Measurements from ENCODE around the gene DOCK11.
A peak's percentile ranks its signal among the peaks of the same experiment; 100 is the strongest.

DOCK11 gene

DNA sequence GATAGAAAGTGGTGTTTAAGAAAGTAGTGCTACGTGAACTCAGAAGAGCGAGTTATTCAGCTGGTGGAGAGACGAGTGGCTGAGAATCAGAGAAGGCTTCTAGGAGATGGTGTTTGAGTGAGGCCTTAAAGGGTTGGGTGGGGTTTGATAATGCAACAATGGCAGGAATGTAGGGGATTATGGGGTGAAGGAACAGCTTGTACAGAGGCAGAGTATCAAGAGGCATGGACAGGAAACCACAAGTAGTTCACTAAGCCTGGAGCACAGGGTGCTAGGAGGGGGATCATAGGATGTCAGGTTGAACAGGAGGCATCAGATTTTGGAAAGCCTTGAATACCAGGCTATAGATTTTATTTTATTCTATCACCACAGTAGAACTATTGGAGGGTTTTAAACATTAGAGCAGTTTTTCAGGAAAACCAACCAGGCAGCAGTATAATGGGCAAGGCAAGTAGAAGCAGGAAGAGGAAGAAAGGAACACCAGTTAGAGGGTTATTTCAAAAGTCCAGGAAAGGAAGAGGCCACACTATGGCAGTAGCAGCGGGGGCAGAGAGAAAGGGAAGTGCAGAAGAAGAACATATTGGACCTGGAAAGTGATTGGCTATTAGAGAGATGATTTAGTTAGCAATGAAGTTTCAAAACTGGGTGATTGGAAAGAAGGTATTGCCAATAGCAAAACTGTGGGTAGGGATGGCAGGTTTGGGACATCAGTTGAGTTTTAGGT lies 99.2 kb downstream of the DOCK11 start:
- H3K27me3 ChIP-seq (ENCODE audit: insufficient read depth, low read length), result no peaks in the 10 kb centered on the region
- H3K27ac ChIP-seq (ENCODE audit: low read depth, low read length), result no peak overlapping the region
- H3K4me3 ChIP-seq (ENCODE audit: low read depth, low read length), result no peak overlapping the region
- H2AFZ ChIP-seq (ENCODE audit: low read length, unreplicated experiment), result no peak overlapping the region
- H3K79me2 ChIP-seq (ENCODE audit: control insufficient read depth, insufficient read depth, low read length, unreplicated experiment), result no peaks in the 10 kb centered on the region
- no peaks in the 10 kb centered on the region for H3K4me1 ChIP-seq (ENCODE audit: control insufficient read depth, insufficient read depth, low read length, unreplicated experiment)
- H3K36me3 ChIP-seq (ENCODE audit: insufficient read depth, low read length), result no peaks in the 10 kb centered on the region

DNA sequence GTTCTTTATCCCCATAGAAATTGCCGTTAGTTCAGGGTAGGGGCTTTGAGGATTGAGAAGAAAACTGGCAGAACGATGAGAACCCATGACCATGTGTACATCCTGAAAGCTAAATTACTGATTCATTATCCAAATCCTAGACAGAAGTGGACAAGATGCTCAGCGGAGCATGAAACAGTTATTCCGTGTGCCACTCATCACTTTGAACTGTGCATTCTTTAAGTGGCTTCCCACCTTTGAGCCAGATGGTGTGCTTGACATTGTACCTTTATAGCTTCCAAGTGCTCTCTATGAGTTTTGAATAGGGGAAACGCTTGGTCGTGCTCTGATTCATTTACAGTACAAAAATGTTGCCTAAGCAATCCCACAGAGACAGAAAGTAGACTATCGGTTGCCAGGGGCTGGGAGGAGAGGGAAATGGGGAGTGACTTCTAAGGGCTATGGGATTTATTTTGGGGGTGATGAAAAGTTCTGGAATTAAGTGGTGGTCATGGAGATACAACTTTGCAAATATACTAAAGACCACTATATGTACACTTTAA lies 100.0 kb downstream of the DOCK11 start:
- Histone ChIP-seq H3K27me3 (ENCODE audit: insufficient read depth, low read length) (no peaks in the 10 kb centered on the region), H3K36me3 (ENCODE audit: insufficient read depth, low read length) (no peaks in the 10 kb centered on the region)

DNA sequence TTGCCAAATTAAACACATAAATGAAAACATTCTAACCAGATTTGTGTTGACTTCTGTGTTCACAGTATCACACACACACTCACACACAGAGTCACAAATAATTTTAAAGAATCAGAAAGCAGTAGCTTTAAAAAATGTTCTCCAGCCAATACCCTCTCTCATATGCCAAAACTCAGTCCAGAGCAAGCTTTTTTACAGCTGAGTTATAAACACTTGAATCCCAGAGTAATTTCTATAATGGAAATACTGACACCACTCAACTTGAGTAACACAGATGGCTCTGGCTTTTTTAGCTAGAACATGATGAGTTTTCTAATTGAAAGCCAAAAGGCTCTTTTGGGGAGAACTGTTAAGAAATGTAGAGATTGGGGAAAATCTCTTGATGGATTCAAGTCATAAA lies 100.8 kb downstream of the DOCK11 start:
- Histone ChIP-seq H3K4me3 (ENCODE audit: low read depth, low read length) (no peak overlapping the region), H3K27ac (ENCODE audit: low read depth, low read length) (no peak overlapping the region), H3K36me3 (ENCODE audit: insufficient read depth, low read length) (no peaks in the 10 kb centered on the region)

More for the DNA sequence above, 100.0 kb downstream of the DOCK11 start:
- H3K4me1 ChIP-seq (ENCODE audit: control insufficient read depth, insufficient read depth, low read length, unreplicated experiment), result no peaks in the 10 kb centered on the region
- no peaks in the 10 kb centered on the region for H3K79me2 ChIP-seq (ENCODE audit: control insufficient read depth, insufficient read depth, low read length, unreplicated experiment)
- H3K27ac ChIP-seq (ENCODE audit: low read depth, low read length), result no peak overlapping the region
- H3K4me3 ChIP-seq (ENCODE audit: low read depth, low read length), result no peak overlapping the region
- no peak overlapping the region for H2AFZ ChIP-seq (ENCODE audit: low read length, unreplicated experiment)

DNA sequence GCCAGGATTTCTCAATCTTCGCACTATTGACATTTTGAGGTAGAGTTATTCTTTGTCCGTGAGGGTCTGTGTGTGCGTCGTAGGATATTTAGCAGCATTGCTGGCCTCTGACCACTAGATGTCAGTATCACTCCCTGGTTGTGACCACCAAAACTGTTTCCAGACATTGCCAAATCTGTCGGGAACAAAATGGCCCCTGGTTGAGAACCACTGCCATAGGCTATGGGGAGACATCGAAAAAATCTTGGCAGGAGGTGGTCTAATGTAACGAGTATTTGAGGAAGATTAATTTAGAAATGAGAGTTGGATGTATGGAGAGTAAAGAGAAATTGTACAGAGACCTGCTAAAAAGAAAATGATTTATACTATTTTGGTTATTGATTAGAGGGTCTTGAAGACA lies 108.4 kb downstream of the DOCK11 start:
- Histone ChIP-seq H3K27ac (ENCODE audit: low read depth, low read length) (no peak overlapping the region), H3K36me3 (ENCODE audit: insufficient read depth, low read length) (no peaks in the 10 kb centered on the region), H3K79me2 (ENCODE audit: control insufficient read depth, insufficient read depth, low read length, unreplicated experiment) (no peaks in the 10 kb centered on the region), H2AFZ (ENCODE audit: low read length, unreplicated experiment) (peak overlapping the region; percentile 94), H3K27me3 (ENCODE audit: insufficient read depth, low read length) (no peaks in the 10 kb centered on the region), H3K4me1 (ENCODE audit: control insufficient read depth, insufficient read depth, low read length, unreplicated experiment) (peaks cover 4% of the 10 kb centered on the region), H3K4me3 (ENCODE audit: low read depth, low read length) (no peak overlapping the region)

More for the DNA sequence above, 100.8 kb downstream of the DOCK11 start:
- Histone ChIP-seq H3K4me1 (ENCODE audit: control insufficient read depth, insufficient read depth, low read length, unreplicated experiment) (no peaks in the 10 kb centered on the region), H3K79me2 (ENCODE audit: control insufficient read depth, insufficient read depth, low read length, unreplicated experiment) (no peaks in the 10 kb centered on the region), H2AFZ (ENCODE audit: low read length, unreplicated experiment) (no peak overlapping the region), H3K27me3 (ENCODE audit: insufficient read depth, low read length) (no peaks in the 10 kb centered on the region)

DNA sequence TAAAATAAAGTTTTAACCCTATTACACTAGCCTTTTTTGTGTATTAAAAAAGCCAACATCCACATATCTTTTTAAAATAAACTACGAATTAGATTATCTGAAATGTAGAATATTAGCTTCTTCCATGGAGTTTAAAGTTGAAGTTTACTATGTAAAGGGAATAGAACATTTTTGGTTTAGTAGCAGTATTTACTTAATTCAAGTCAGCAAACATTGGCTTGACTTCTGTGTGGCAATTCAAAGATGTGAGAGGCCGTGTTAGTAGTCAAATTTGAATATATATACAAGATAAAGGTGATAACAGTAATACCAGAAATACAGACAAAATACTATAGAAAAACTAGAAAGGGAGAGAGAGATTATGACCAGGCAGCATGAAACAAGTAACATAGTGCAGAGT lies 116.7 kb downstream of the DOCK11 start:
- Histone ChIP-seq H3K79me2 (ENCODE audit: control insufficient read depth, insufficient read depth, low read length, unreplicated experiment) (no peaks in the 10 kb centered on the region), H3K36me3 (ENCODE audit: insufficient read depth, low read length) (no peaks in the 10 kb centered on the region), H3K4me3 (ENCODE audit: low read depth, low read length) (no peak overlapping the region)

DNA sequence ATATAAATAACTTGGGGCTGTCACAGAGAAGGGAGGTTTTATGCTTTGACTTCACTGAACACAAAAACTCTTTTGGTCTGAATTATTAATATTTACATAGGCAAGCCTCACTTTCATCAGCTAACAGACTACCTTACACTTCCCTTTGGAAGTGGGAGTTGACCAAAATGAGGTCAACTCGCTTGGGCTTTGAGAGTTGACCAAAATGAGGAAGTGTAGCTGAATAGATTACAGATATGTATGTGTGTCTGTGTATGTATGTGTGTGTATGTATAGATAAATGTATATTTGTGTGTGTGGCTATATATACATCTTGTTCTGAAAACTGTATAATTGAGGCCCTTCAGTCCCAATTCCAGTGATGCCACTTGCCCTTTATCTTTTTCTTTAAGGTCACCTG lies 118.5 kb downstream of the DOCK11 start:
- Histone ChIP-seq H2AFZ (ENCODE audit: low read length, unreplicated experiment) (no peak overlapping the region), H3K27ac (ENCODE audit: low read depth, low read length) (no peak overlapping the region), H3K79me2 (ENCODE audit: control insufficient read depth, insufficient read depth, low read length, unreplicated experiment) (no peaks in the 10 kb centered on the region), H3K27me3 (ENCODE audit: insufficient read depth, low read length) (no peaks in the 10 kb centered on the region), H3K4me3 (ENCODE audit: low read depth, low read length) (no peak overlapping the region), H3K4me1 (ENCODE audit: control insufficient read depth, insufficient read depth, low read length, unreplicated experiment) (no peaks in the 10 kb centered on the region), H3K36me3 (ENCODE audit: insufficient read depth, low read length) (no peaks in the 10 kb centered on the region)

More for the DNA sequence above, 116.7 kb downstream of the DOCK11 start:
- Histone ChIP-seq H3K4me1 (ENCODE audit: control insufficient read depth, insufficient read depth, low read length, unreplicated experiment) (no peaks in the 10 kb centered on the region), H2AFZ (ENCODE audit: low read length, unreplicated experiment) (no peak overlapping the region), H3K27ac (ENCODE audit: low read depth, low read length) (no peak overlapping the region), H3K27me3 (ENCODE audit: insufficient read depth, low read length) (no peaks in the 10 kb centered on the region)

DNA sequence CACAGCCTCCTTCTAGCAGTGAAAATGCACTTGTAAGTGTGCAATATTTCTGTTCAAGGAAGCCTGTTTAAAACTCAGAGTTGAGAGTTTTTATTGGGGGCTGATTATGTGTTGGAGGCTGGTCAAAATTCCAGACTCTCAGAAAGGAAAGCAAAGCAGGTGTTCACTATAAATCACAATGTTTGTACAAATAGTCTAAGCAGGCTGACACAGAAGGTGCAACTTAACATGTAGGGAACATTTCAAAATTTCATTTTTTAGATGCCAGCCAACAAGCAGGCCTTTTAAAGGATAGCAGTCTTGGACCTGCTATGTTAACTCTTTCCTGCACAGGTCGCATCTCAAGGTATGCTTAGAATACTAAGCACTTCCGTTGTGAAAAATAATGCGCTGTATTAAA lies 119.5 kb downstream of the DOCK11 start:
- H3K27me3 ChIP-seq (ENCODE audit: insufficient read depth, low read length), result no peaks in the 10 kb centered on the region
- H2AFZ ChIP-seq (ENCODE audit: low read length, unreplicated experiment), result no peak overlapping the region
- H3K4me3 ChIP-seq (ENCODE audit: low read depth, low read length), result no peak overlapping the region
- H3K27ac ChIP-seq (ENCODE audit: low read depth, low read length), result no peak overlapping the region
- no peaks in the 10 kb centered on the region for H3K79me2 ChIP-seq (ENCODE audit: control insufficient read depth, insufficient read depth, low read length, unreplicated experiment)
- no peaks in the 10 kb centered on the region for H3K36me3 ChIP-seq (ENCODE audit: insufficient read depth, low read length)
- no peaks in the 10 kb centered on the region for H3K4me1 ChIP-seq (ENCODE audit: control insufficient read depth, insufficient read depth, low read length, unreplicated experiment)

DNA sequence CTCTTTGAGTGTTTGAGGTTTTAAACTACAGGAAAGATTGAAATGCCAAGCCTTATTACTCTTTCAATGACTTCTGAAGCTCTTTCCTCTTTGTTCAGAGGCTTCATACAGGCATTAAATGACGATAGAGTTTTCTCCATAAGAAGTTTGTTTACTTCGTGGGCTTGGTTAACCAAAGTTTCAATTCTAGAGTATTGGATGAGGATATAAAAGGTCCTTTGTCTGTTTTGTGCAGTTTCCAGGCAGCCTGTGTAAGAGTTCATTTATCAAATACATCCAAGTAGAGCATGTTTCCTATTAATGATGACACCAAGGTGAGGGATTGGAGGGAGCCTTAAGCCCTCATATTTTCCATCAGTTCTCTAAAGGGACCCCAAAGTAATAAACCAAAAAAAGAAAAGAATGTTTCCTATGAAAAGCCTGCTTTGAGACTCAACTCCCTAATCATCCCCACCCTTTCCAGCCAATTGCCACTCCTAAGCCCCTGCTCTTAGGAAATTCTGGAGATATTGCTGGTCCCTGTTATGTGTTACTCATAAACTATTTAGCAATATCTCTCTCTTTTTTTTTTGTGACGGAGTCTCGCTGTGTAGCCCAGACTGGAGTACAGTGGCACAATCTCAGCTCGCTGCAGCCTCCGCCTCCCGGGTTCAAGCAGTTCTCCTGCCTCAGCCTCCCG lies 125.6 kb downstream of the DOCK11 start:
- H3K4me1 ChIP-seq (ENCODE audit: control insufficient read depth, insufficient read depth, low read length, unreplicated experiment), result no peaks in the 10 kb centered on the region
- H3K27ac ChIP-seq (ENCODE audit: low read depth, low read length), result no peak overlapping the region
- H3K4me3 ChIP-seq (ENCODE audit: low read depth, low read length), result no peak overlapping the region
- H3K36me3 ChIP-seq (ENCODE audit: insufficient read depth, low read length), result no peaks in the 10 kb centered on the region
- H2AFZ ChIP-seq (ENCODE audit: low read length, unreplicated experiment), result no peak overlapping the region
- no peaks in the 10 kb centered on the region for H3K27me3 ChIP-seq (ENCODE audit: insufficient read depth, low read length)
- H3K79me2 ChIP-seq (ENCODE audit: control insufficient read depth, insufficient read depth, low read length, unreplicated experiment), result no peaks in the 10 kb centered on the region

DNA sequence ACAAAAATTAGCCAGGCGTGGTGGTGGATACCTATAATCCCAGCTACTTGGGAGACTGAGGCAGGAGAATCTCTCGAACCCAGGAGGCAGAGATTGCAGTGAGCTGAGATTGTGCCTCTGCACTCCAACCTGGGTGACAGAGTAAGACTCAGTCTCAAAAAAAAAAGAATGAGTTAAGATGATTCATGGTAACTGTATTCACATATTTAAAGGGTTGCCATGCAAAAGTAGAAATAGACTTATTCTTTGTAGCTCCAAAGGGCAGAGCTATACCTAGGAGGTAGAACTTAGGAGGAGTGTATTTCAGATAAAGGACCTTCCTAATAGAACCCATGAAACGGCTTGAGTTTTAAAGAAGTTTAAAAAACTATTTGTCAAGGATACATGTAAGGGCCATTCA lies 127.4 kb downstream of the DOCK11 start:
- Histone ChIP-seq H3K4me3 (ENCODE audit: low read depth, low read length) (no peak overlapping the region), H3K4me1 (ENCODE audit: control insufficient read depth, insufficient read depth, low read length, unreplicated experiment) (no peaks in the 10 kb centered on the region), H3K36me3 (ENCODE audit: insufficient read depth, low read length) (no peaks in the 10 kb centered on the region), H3K79me2 (ENCODE audit: control insufficient read depth, insufficient read depth, low read length, unreplicated experiment) (no peaks in the 10 kb centered on the region), H3K27ac (ENCODE audit: low read depth, low read length) (no peak overlapping the region), H3K27me3 (ENCODE audit: insufficient read depth, low read length) (no peaks in the 10 kb centered on the region), H2AFZ (ENCODE audit: low read length, unreplicated experiment) (no peak overlapping the region)

DNA sequence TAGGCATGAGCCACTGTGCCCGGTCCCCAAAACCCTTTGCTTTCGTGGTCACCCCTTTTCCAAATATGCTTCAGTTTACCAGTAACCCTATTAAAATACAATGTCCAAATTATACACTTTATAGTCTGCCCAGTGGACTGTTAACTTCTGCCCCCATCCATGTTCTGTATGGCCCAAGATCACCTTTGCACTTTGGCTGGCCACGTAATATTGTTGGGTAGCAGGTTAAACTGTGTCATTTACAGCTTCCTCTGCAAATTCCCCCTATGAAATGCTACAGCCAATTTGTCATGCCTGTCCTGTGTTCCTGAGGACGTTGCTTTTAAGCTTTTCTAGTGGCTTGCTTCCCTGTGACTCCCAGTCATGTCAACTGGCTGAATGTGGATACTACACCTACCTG lies 130.7 kb downstream of the DOCK11 start:
- Histone ChIP-seq H3K36me3 (ENCODE audit: insufficient read depth, low read length) (no peaks in the 10 kb centered on the region), H2AFZ (ENCODE audit: low read length, unreplicated experiment) (no peak overlapping the region)

More for the DNA sequence above, 130.7 kb downstream of the DOCK11 start:
- Histone ChIP-seq H3K4me1 (ENCODE audit: control insufficient read depth, insufficient read depth, low read length, unreplicated experiment) (no peaks in the 10 kb centered on the region), H3K79me2 (ENCODE audit: control insufficient read depth, insufficient read depth, low read length, unreplicated experiment) (no peaks in the 10 kb centered on the region), H3K27ac (ENCODE audit: low read depth, low read length) (no peak overlapping the region), H3K4me3 (ENCODE audit: low read depth, low read length) (no peak overlapping the region), H3K27me3 (ENCODE audit: insufficient read depth, low read length) (no peaks in the 10 kb centered on the region)
